GM23338 (cell line): ENCODE data around the gene CCL20. TPM values are rescaled to one million over a fixed set of nuclear protein-coding genes. Genes with fewer than 3 reads are reported as not detected.
A peak's percentile ranks its signal among the peaks of the same experiment; 100 is the strongest.

Experiments used
- ATAC-seq: fragments of 200-7000 bp; cut with Tn5 transposase; 3 replicates; pipeline ENCODE4 v1.9.1; 2020
- DNase-seq: peaks from one replicate; pipeline ENCODE4 v3.0.0-alpha.2; 2015; ENCODE audit warnings: low spot score
- H2AFZ ChIP-seq: fragments of 200-600 bp; sonication (generic); 2 replicates; pipeline ENCODE4 v1.8.0; 2016; ENCODE audit warnings: antibody characterized with exemption, mild to moderate bottlenecking, moderate library complexity
- H3F3A ChIP-seq: fragments of 200-600 bp; sonication (generic); replicated peaks from 2 replicates; pipeline ENCODE4 v1.8.0; 2017; ENCODE audit warnings: antibody characterized with exemption, mixed run types, low read depth
- H3K27ac ChIP-seq: fragments of 200-600 bp; sonication (generic); 2 replicates; pipeline ENCODE4 v1.6.1; 2016; ENCODE audit warnings: low read depth
- H3K27me3 ChIP-seq: fragments of 200-600 bp; sonication (generic); 2 replicates; pipeline ENCODE4 v1.8.0; 2016; ENCODE audit warnings: mild to moderate bottlenecking, mixed run types, moderate library complexity; ENCODE audit not compliant: insufficient read depth
- H3K36me3 ChIP-seq: fragments of 200-600 bp; sonication (generic); 2 replicates; pipeline ENCODE4 v1.8.0; 2016; ENCODE audit warnings: mild to moderate bottlenecking; ENCODE audit not compliant: insufficient read depth
- H3K4me1 ChIP-seq: fragments of 200-600 bp; sonication (generic); 2 replicates; pipeline ENCODE4 v1.8.0; 2016; ENCODE audit warnings: mild to moderate bottlenecking, moderate library complexity; ENCODE audit not compliant: insufficient read depth
- H3K4me2 ChIP-seq: fragments of 200-600 bp; sonication (generic); 2 replicates; pipeline ENCODE4 v1.7.1; 2017; ENCODE audit warnings: mixed run types
- H3K4me3 ChIP-seq: fragments of 200-600 bp; sonication (generic); 2 replicates; pipeline ENCODE4 v1.6.1; 2016; ENCODE audit warnings: mixed run types
- H3K79me2 ChIP-seq: fragments of 200-600 bp; sonication (generic); replicated peaks from 2 replicates; pipeline ENCODE4 v1.8.0; 2017; ENCODE audit warnings: mild to moderate bottlenecking; ENCODE audit not compliant: insufficient read depth
- H3K9me2 ChIP-seq: fragments of 200-600 bp; sonication (generic); 2 replicates; pipeline ENCODE4 v1.8.0; 2017; ENCODE audit not compliant: insufficient read depth
- H4K20me1 ChIP-seq: fragments of 200-600 bp; sonication (generic); replicated peaks from 2 replicates; pipeline ENCODE4 v1.8.0; 2017; ENCODE audit warnings: mild to moderate bottlenecking; ENCODE audit not compliant: insufficient read depth
- H3K27ac Mint-ChIP-seq: 2 replicates; pipeline ENCODE4 v1.8.0; 2020; ENCODE audit warnings: inconsistent platforms, mild to moderate bottlenecking, moderate library complexity, mixed read lengths
- H3K27me3 Mint-ChIP-seq: 3 replicates; pipeline ENCODE4 v1.8.0; 2022; ENCODE audit warnings: low read depth, mild to moderate bottlenecking, moderate library complexity, mixed read lengths, inconsistent platforms; ENCODE audit not compliant: insufficient read depth, poor library complexity
- H3K36me3 Mint-ChIP-seq: 3 replicates; pipeline ENCODE4 v1.8.0; 2021; ENCODE audit warnings: low read depth, mild to moderate bottlenecking, inconsistent platforms, moderate library complexity, mixed read lengths
- H3K4me1 Mint-ChIP-seq: 3 replicates; pipeline ENCODE4 v1.8.0; 2020; ENCODE audit warnings: mild to moderate bottlenecking, inconsistent platforms, mixed read lengths
- H3K4me3 Mint-ChIP-seq: 3 replicates; pipeline ENCODE4 v1.8.0; 2021; ENCODE audit warnings: moderate library complexity, mild to moderate bottlenecking, inconsistent platforms, mixed read lengths
- H3K9me3 Mint-ChIP-seq: 3 replicates; pipeline ENCODE4 v1.8.0; 2020; ENCODE audit warnings: moderate library complexity, mild to moderate bottlenecking, inconsistent platforms, mixed read lengths
- CREB1 ChIP-seq: fragments of 250-450 bp; sonication (Bioruptor Pico); IDR thresholded peaks from 2 replicates; pipeline ENCODE4 v1.5.0; 2020; ENCODE audit warnings: low read depth, mild to moderate bottlenecking, moderate library complexity
- EZH2 ChIP-seq: fragments of 200-600 bp; sonication (generic); IDR thresholded peaks from one replicate; pipeline ENCODE4 v1.8.0; 2017; ENCODE audit warnings: antibody characterized with exemption, mild to moderate bottlenecking, low read depth; ENCODE audit not compliant: unreplicated experiment
- EZH2phosphoT487 ChIP-seq: fragments of 200-600 bp; sonication (generic); IDR thresholded peaks from one replicate; pipeline ENCODE4 v1.8.1; 2018; ENCODE audit warnings: antibody characterized with exemption; ENCODE audit not compliant: unreplicated experiment
- JUNB ChIP-seq: IDR thresholded peaks from one replicate; pipeline ENCODE4 v1.6.1; 2016; ENCODE audit warnings: antibody characterized with exemption; ENCODE audit not compliant: unreplicated experiment
- NANOG ChIP-seq: IDR thresholded peaks from 2 replicates; pipeline ENCODE4 v1.6.1; 2016; ENCODE audit warnings: antibody characterized with exemption, borderline replicate concordance
- POLR2AphosphoS5 ChIP-seq: IDR thresholded peaks from 2 replicates; pipeline ENCODE4 v1.6.1; 2016; ENCODE audit warnings: antibody characterized with exemption, low read depth
- STAT1 ChIP-seq: IDR thresholded peaks from one replicate; pipeline ENCODE4 v1.6.1; 2016; ENCODE audit warnings: antibody characterized with exemption; ENCODE audit not compliant: unreplicated experiment
- ZNF114 ChIP-seq: fragments of 250-450 bp; sonication (Bioruptor Pico); IDR thresholded peaks from 2 replicates; pipeline ENCODE4 v1.5.0; 2020; ENCODE audit warnings: mild to moderate bottlenecking, moderate library complexity
- ZNF331 ChIP-seq: fragments of 250-450 bp; sonication (Bioruptor Pico); IDR thresholded peaks from 2 replicates; pipeline ENCODE4 v1.5.0; 2020; ENCODE audit warnings: low read depth, mild to moderate bottlenecking, moderate library complexity
- polyA plus RNA-seq: library from polyadenylated mRNA; unstranded; fragments of >200 nt; fragmentation: Nextera tagmentation; extraction: Ambion mirVana; gene quantifications from 2 replicates; pipeline ENCODE4 v1.2.1, GENCODE V29; 2016
- total RNA-seq: library from RNA; depleted of rRNA; stranded (reverse); fragments of >200 nt; shearing (Covaris generic); gene quantifications from 2 replicates; pipeline ENCODE4 v1.2.3, GENCODE V29; 2014
- TF ChIP-seq, protein P1 (sequence below): IDR thresholded peaks from 2 replicates; pipeline ENCODE4 v1.6.1; 2016; ENCODE audit warnings: antibody characterized with exemption
- TF ChIP-seq, protein P2 (sequence below): IDR thresholded peaks from one replicate; pipeline ENCODE4 v1.6.1; 2018; ENCODE audit warnings: antibody characterized with exemption; ENCODE audit not compliant: unreplicated experiment
- TF ChIP-seq, protein P3 (sequence below), 2 experiments: fragments of 200-600 bp in 1 of 2; sonication (generic) in 1 of 2; conservative IDR thresholded peaks; 2 replicates each; pipeline versions ENCODE4 v1.5.1 to v1.6.1; 2016 to 2017; ENCODE audit warnings: antibody characterized with exemption in 2 of 2, low read depth in 2 of 2, mild to moderate bottlenecking in 2 of 2, moderate library complexity in 1 of 2

Gene CCL20
- total and polyA plus RNA-seq, 2 experiments from 2014 or later = not detected

DNA sequence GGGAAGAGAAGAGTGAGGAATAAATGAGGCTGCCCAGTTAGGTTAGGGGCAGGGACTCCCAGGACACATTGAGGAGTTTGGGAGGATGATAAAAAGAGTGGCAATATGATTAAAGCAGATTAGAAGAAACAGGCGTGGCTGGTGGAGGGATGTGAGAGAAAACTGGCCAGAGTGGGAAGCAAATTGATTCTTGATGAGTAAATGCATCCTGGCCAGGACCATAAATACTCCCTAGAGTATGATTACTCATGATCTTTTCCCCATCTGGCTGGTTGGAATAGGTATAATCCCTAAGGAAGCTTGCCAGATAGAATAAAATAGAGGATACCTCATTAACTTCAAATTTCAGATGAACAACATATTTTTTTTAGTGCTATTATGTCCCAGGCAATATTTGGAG is 36.3 kb downstream of the CCL20 start (continued):
- TF ChIP-seq, protein P1, sequence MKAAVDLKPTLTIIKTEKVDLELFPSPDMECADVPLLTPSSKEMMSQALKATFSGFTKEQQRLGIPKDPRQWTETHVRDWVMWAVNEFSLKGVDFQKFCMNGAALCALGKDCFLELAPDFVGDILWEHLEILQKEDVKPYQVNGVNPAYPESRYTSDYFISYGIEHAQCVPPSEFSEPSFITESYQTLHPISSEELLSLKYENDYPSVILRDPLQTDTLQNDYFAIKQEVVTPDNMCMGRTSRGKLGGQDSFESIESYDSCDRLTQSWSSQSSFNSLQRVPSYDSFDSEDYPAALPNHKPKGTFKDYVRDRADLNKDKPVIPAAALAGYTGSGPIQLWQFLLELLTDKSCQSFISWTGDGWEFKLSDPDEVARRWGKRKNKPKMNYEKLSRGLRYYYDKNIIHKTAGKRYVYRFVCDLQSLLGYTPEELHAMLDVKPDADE = no peak
- TF ChIP-seq EZH2phosphoT487 (no peak), CREB1 (CRISPR knock-in tag) (no peak), JUNB (no peak), POLR2AphosphoS5 (no peak), NANOG (no peak), ZNF114 (CRISPR knock-in tag) (no peak), STAT1 (no peak), ZNF331 (CRISPR knock-in tag) (no peak)
- TF ChIP-seq, protein P2, sequence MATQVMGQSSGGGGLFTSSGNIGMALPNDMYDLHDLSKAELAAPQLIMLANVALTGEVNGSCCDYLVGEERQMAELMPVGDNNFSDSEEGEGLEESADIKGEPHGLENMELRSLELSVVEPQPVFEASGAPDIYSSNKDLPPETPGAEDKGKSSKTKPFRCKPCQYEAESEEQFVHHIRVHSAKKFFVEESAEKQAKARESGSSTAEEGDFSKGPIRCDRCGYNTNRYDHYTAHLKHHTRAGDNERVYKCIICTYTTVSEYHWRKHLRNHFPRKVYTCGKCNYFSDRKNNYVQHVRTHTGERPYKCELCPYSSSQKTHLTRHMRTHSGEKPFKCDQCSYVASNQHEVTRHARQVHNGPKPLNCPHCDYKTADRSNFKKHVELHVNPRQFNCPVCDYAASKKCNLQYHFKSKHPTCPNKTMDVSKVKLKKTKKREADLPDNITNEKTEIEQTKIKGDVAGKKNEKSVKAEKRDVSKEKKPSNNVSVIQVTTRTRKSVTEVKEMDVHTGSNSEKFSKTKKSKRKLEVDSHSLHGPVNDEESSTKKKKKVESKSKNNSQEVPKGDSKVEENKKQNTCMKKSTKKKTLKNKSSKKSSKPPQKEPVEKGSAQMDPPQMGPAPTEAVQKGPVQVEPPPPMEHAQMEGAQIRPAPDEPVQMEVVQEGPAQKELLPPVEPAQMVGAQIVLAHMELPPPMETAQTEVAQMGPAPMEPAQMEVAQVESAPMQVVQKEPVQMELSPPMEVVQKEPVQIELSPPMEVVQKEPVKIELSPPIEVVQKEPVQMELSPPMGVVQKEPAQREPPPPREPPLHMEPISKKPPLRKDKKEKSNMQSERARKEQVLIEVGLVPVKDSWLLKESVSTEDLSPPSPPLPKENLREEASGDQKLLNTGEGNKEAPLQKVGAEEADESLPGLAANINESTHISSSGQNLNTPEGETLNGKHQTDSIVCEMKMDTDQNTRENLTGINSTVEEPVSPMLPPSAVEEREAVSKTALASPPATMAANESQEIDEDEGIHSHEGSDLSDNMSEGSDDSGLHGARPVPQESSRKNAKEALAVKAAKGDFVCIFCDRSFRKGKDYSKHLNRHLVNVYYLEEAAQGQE = no peak
- TF ChIP-seq, protein P3, sequence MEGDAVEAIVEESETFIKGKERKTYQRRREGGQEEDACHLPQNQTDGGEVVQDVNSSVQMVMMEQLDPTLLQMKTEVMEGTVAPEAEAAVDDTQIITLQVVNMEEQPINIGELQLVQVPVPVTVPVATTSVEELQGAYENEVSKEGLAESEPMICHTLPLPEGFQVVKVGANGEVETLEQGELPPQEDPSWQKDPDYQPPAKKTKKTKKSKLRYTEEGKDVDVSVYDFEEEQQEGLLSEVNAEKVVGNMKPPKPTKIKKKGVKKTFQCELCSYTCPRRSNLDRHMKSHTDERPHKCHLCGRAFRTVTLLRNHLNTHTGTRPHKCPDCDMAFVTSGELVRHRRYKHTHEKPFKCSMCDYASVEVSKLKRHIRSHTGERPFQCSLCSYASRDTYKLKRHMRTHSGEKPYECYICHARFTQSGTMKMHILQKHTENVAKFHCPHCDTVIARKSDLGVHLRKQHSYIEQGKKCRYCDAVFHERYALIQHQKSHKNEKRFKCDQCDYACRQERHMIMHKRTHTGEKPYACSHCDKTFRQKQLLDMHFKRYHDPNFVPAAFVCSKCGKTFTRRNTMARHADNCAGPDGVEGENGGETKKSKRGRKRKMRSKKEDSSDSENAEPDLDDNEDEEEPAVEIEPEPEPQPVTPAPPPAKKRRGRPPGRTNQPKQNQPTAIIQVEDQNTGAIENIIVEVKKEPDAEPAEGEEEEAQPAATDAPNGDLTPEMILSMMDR (conservative IDR thresholded peaks at IDR 0.05; ENCODE audit: low read depth in 2 of 2) = no peak

DNA sequence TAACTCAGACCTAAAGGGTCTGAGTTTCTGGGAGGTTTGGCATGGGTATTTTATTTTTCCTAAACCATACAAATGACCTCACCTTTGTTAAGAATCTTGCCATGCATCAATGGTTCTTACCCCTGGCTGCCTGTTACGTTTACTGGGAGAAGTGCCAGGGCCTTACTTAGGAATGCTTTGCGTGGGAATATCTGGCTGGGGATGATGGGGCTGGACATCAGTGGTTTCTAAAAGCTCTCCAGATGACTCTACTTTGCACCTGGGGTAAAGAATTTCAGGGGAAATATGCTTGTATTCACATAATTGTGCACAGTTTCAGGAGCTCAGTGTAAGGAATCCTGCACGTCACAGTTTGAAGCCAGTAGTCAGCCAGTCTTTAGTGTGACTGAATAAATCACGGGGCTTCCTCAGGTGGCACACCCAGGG is 39.6 kb downstream of the CCL20 start:
- H4K20me1 ChIP-seq = no peaks in the 10 kb centered on the region
- Mint-ChIP-seq H3K4me3 (no peak overlapping the region), H3K4me1 (peaks cover 15% of the 10 kb centered on the region), H3K36me3 (no peaks in the 10 kb centered on the region), H3K27ac (no peak overlapping the region), H3K9me3 (no peaks in the 10 kb centered on the region), H3K27me3 (peaks cover 7% of the 10 kb centered on the region)
- H3K27me3 ChIP-seq = no peaks in the 10 kb centered on the region
- no peaks in the 10 kb centered on the region for H3K79me2 ChIP-seq
- no peak overlapping the region for H3K4me2 ChIP-seq
- no peak overlapping the region for H3K27ac ChIP-seq
- DNase-seq (no peak), ATAC-seq (no peak)
- TF ChIP-seq, protein P2 = no peak
- TF ChIP-seq CREB1 (CRISPR knock-in tag) (no peak), EZH2 (no peak)
- H3F3A ChIP-seq = no peaks in the 10 kb centered on the region
- peaks cover 15% of the 10 kb centered on the region; the same call in 1 of the 2 replicates for H3K9me2 ChIP-seq
- peaks cover 8% of the 10 kb centered on the region; the same call in 1 of the 2 replicates for H3K4me1 ChIP-seq
- no peaks in the 10 kb centered on the region for H3K36me3 ChIP-seq
- H3K4me3 ChIP-seq = no peak overlapping the region
- peak overlapping the region; percentile 23; the same call in 1 of the 2 replicates for H2AFZ ChIP-seq
